HG02943 (cell line): Measurements from ENCODE around the gene TMPRSS2.

Experiments
- ATAC-seq: cut with Tn5 transposase; IDR thresholded peaks from one replicate; pipeline ENCODE4 v1.9.1; 2021; ENCODE audit warnings: mild to moderate bottlenecking, low read depth, moderate library complexity; ENCODE audit not compliant: unreplicated experiment

Gene TMPRSS2

DNA sequence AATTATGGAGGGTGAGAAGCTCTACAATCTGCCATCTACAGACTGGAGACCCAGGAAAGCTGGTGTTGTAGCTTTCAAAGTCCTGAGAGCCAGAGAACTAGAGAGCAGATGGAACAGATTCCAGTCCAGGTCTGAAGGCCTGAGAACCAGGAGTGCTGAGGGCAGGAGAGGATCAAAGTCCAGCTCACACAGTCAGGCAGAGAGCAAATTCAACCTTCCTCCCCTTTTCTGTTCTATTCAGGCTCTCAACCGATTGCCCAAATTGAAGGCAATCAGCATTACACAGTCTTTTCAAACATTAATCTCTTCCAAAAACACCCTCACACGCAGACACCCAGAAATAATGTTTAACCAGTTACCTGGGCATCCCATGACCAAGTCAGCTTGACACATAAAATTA, 2.5 kb upstream of the TMPRSS2 start:
- ATAC-seq, result no peak

GRCh38 chr21:41509733-41510132, 1.8 kb upstream of the TMPRSS2 start:
- ATAC-seq, result no peak

DNA sequence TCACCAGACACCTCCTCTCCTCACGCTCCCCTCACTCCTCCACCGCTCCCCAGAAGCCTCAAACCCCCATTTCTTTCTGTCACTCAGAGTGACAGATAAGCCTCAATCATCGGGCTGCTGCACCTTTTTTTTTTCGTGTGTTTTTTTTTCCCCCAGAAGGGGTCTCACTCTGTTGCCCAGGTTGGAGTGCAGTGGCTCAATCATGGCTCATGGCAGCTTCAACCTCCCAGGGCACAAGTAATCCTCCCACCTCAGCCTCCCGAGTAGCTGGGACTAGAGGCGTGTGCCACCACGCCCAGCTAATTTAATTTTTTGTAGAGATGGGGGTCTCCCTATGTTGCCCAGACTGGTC, 1.2 kb upstream of the TMPRSS2 start:
- ATAC-seq, result no peak

GRCh38 chr21:41508415-41509144, 622 bp upstream of the TMPRSS2 start:
- no peak for ATAC-seq

GRCh38 chr21:41506611-41507520, 1.1 kb downstream of the TMPRSS2 start:
- ATAC-seq, result no peak

- no peak for ATAC-seq
Measured at GRCh38 chr21:41506005-41506594, 1.9 kb downstream of the TMPRSS2 start.

DNA sequence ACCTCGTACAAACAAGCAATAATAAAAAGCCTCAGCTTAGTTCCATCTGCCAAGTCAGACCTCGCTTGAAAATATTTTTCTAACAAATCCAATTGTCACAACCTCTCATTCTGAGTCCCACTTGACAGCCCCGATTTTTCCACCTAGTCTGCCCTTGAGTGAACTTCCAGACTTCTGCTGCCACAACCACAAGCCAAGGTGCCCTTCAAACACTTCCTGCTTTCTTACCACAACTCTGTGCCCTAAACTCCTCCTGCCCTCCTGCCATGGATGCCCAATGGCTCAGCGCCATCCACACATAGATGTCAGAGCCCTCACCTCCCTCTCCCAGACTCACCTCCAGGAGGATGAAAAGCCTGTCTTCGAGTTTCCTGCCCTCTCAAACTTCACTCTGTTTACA, 3.9 kb downstream of the TMPRSS2 start:
- no peak for ATAC-seq

GRCh38 chr21:41503331-41503730, 4.6 kb downstream of the TMPRSS2 start:
- ATAC-seq, result no peak

GRCh38 chr21:41501919-41502318, 6.0 kb downstream of the TMPRSS2 start:
- ATAC-seq, result no peak

- no peak for ATAC-seq
Measured at GRCh38 chr21:41500931-41501381, 7.0 kb downstream of the TMPRSS2 start.

DNA sequence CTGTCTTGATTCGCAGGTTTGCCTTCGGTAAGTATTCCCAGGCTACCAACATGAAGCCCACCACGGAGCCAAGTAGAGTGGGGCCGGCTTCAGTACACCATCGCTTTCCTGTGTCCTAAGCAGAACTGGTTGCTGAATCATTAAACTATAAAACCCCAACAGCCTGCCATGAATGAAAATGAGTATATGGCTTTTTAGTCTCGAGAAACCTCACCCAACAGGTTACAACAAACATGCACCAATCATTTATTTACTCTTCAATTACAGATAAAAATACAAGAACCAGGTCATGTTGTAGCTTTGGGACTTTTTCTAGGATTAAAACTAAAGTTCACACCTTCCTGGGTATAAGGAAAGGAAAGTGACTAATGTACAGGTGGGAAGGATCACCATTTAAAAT, 7.6 kb downstream of the TMPRSS2 start:
- no peak for ATAC-seq

- ATAC-seq, result no peak
Measured at GRCh38 chr21:41499920-41500319, 8.0 kb downstream of the TMPRSS2 start.

DNA sequence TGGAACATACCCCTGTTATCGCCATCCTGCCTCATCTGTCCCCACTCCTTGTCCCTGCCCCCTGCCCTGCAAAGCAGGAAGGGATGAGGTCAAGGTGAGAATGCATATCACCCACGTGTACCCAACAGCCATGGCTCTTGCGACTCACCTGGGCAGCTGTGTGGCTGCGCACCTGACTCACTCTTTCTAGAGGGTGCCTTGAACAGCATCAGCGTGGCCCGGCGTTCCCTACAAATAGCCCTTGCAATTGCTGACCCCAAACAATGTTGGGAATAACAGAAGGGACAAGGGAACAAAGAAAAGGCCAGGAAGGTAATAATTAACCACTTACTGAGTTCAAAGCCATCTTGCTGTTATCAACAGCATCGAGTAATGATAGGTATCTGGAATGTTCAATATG, 10.2 kb downstream of the TMPRSS2 start:
- ATAC-seq, result no peak

GRCh38 chr21:41497008-41497407, 10.9 kb downstream of the TMPRSS2 start:
- ATAC-seq, result no peak

GRCh38 chr21:41494242-41494641, 13.7 kb downstream of the TMPRSS2 start:
- ATAC-seq, result no peak

GRCh38 chr21:41491412-41491811, 16.5 kb downstream of the TMPRSS2 start:
- no peak for ATAC-seq

GRCh38 chr21:41490330-41490729, 17.6 kb downstream of the TMPRSS2 start:
- ATAC-seq, result no peak

DNA sequence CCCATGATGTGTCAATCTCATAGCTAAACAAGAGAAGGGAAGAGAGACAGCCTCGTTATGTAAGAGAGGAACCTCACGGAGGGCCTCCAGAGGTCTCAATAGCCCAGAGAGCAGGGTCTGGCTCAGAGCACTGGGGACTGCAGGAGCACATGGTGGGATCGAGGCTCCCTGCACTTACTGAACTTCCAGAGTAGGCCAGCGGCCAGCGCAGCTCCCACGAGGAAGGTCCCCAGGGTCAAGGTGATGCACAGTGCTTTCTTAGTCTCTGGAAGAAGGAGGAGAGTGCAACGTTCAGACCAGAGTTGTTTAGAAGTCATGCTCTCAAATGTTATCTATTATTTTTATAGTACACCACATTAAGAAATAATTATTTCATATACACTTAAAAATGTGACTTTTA, 18.6 kb downstream of the TMPRSS2 start:
- ATAC-seq, result no peak

DNA sequence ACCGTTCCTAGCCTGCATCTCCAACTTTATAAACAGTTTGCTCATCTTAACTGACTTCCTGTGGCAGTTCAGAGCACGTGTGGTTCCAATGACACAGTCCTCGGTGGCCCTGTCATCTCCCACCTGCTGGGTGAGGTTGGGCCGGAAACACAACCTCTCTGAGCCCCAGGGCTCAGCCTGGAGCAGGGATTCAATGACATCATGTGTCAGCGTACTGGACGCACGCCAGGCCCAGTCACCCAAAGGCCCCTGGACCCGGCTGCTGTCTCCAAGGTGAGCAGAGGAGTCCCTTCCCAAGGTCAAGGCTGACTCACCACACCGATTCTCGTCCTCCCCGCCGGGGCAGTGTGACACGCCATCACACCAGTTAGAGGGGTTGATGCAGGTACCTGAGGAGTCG, 19.9 kb downstream of the TMPRSS2 start:
- ATAC-seq, result no peak

DNA sequence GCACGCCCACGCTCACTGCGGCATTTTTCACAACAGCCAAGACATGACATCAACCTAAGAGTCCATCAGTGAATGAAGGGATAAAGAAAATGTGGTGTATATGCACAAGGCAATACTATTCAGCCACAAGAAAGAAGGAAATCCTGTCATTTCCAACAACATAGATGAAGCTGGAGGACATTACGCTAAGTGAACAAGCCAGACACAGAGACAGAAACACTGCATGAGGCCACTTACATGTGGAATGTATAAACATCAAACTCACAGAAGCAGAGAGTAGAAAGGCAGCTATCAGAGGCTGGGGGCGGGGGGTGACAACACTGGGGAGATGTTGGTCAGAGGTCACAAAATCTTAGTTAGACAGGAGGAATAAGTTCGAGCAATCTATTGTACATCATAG, 20.9 kb downstream of the TMPRSS2 start:
- ATAC-seq, result no peak

GRCh38 chr21:41483973-41484372, 24.0 kb downstream of the TMPRSS2 start:
- no peak for ATAC-seq
